ENCODE results near the gene BATF3.

Gene BATF3

DNA sequence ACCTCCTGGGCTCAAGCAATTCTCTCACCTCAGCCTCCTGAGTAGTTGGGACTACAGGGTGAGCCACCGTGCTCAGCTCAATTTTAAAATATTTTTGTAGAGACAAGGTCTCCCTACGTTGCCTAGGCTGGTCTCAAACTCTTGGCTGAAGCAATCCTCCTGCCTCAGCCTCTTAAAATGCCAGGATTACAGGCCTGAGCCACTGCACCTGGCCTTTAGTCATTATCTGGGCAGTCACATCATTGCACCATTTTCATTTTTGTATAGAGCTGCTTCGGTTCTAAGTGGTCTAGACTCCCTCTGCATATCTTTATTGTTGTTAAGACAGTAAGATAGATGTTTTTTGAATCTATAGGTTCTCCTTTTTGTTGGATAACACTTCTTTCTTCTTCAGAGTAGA, 51.2 kb downstream of the BATF3 start:
- TF ChIP-seq CTCF (IDR thresholded peaks at IDR 0.05) = no peak
- Mint-ChIP-seq H3K27ac (no peak overlapping the region), H3K9me3 (no peaks in the 10 kb centered on the region), H3K36me3 (ENCODE audit: low read depth) (no peaks in the 10 kb centered on the region), H3K4me3 (no peak overlapping the region), H3K27me3 (ENCODE audit: low read depth, poor library complexity) (peaks cover 17% of the 10 kb centered on the region), H3K4me1 (peaks cover 10% of the 10 kb centered on the region)
- DNase-seq = no peak

GRCh38 chr1:212647004-212647403, 52.6 kb downstream of the BATF3 start:
- H3K9me3 Mint-ChIP-seq = no peaks in the 10 kb centered on the region
- peaks cover 10% of the 10 kb centered on the region for H3K4me1 Mint-ChIP-seq
- no peak overlapping the region for H3K27ac Mint-ChIP-seq
- no peaks in the 10 kb centered on the region for H3K36me3 Mint-ChIP-seq (ENCODE audit: low read depth)
- H3K27me3 Mint-ChIP-seq (ENCODE audit: low read depth, poor library complexity) = peaks cover 16% of the 10 kb centered on the region
- no peak overlapping the region for H3K4me3 Mint-ChIP-seq
- DNase-seq = no peak
- no peak for TF ChIP-seq CTCF (IDR thresholded peaks at IDR 0.05)

GRCh38 chr1:212646588-212646987, 53.1 kb downstream of the BATF3 start:
- peaks cover 12% of the 10 kb centered on the region for H3K27me3 Mint-ChIP-seq (ENCODE audit: low read depth, poor library complexity)
- H3K4me3 Mint-ChIP-seq = no peak overlapping the region
- no peaks in the 10 kb centered on the region for H3K9me3 Mint-ChIP-seq
- TF ChIP-seq CTCF (IDR thresholded peaks at IDR 0.05) = no peak
- no peak for DNase-seq
- no peak overlapping the region for H3K27ac Mint-ChIP-seq
- H3K36me3 Mint-ChIP-seq (ENCODE audit: low read depth) = no peaks in the 10 kb centered on the region
- H3K4me1 Mint-ChIP-seq = peaks cover 10% of the 10 kb centered on the region

DNA sequence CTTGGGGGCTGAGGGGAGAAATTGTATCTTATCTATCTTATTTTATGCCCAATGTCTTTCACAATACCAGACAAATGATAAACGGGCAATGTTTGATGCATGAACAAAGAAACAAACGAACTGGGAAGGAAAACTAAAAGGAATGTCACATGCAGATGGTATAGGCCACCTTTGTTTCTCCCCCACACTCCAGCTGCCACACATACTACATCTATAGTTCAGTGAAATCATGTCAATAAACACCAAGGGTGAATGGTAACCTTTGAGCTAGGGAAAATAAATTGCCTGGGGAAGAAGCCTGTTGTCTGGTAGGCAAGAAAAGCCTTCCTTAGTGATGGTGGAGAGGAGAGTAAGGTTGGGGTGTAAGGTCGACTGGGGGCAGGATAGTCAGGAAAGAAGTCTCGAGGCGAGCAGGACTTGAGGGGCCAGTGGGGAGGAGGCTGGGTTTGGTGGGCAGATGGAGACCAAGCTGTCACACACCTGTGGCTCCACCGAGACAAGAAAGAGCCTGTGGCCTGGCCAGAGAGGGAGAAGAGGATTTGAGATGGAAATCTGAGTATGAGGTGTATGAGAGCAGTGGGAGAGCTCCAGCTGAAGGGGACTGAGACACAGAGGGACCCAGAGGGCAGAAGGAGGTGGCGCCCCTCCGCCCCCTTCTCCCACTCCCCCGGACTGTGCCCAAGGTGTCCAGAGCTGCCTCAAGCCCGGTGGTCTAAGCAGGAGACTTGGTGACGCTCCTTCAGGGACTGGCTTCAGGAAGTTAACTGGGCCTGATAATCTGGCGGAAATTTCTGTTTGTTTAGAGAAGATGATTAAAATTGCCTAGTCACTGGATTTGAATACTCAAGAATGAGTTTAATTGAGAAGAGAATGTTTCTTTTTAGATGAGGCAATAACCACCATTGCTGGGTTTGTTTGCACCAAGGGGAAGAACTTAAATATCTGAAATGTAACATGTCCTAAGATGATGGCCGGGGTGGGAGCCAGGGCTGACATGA, 53.8 kb downstream of the BATF3 start:
- no peak for TF ChIP-seq CTCF (IDR thresholded peaks at IDR 0.05)
- Mint-ChIP-seq H3K9me3 (peaks cover 4% of the 10 kb centered on the region), H3K27ac (no peak overlapping the region), H3K4me3 (no peak overlapping the region), H3K4me1 (peaks cover 10% of the 10 kb centered on the region), H3K27me3 (ENCODE audit: low read depth, poor library complexity) (peaks cover 17% of the 10 kb centered on the region), H3K36me3 (ENCODE audit: low read depth) (no peaks in the 10 kb centered on the region)
- no peak for DNase-seq

DNA sequence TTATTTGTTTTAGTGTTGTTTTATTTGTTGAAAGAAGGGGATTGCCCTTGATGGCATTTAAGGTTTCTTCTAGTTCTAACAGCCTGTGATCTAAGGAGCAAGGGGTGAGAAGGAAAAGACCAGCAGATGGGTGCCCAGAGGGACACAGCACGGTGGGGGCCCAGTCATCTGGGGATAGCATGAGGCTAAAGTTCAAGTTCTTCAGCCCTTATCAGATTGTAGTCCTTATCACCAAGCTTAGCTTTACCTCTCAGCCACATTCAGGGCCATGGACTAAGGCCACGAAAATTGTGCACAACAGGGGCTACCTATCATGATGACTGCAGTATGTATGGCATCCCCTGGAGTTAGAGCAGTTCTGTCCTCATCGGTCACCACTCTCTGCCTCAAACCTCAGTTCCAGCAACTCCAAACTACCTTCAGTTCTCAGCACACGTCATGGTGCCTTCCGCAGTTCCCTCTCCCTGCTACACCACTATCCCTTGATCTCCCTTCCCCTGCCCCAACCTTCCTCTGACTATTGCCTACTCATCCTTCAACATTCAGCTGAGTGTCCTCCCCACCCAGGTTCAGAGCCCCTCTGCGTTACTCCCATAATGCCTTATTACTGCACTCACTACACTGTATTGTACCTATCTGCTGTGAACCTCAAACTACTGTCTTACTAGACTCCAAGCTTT, 54.6 kb downstream of the BATF3 start:
- no peaks in the 10 kb centered on the region for H3K36me3 Mint-ChIP-seq (ENCODE audit: low read depth)
- H3K9me3 Mint-ChIP-seq = peaks cover 10% of the 10 kb centered on the region
- peaks cover 10% of the 10 kb centered on the region for H3K4me1 Mint-ChIP-seq
- no peak overlapping the region for H3K27ac Mint-ChIP-seq
- no peak overlapping the region for H3K4me3 Mint-ChIP-seq
- TF ChIP-seq CTCF (IDR thresholded peaks at IDR 0.05) = no peak
- H3K27me3 Mint-ChIP-seq (ENCODE audit: low read depth, poor library complexity) = peaks cover 22% of the 10 kb centered on the region
- DNase-seq = no peak

Measured in nephron progenitor cell (in vitro differentiated cells).